Measurements from ENCODE around the gene CARD18. TPM values are rescaled to one million over a fixed set of nuclear protein-coding genes. Genes with fewer than 3 reads are reported as not detected.

Gene CARD18
- total RNA-seq, 1 experiment from 2014 or later, result not detected

GRCh38 chr11:105177658-105178057, 38.1 kb upstream of the CARD18 start:
- Histone ChIP-seq H2BK20ac (ENCODE audit: low read depth, low read length, poor library complexity, severe bottlenecking) (no peak overlapping the region), H4K8ac (replicated peaks; ENCODE audit: insufficient read length, low read depth, low read length) (no peak overlapping the region), H3K79me1 (ENCODE audit: insufficient read depth, low read depth, low read length, poor library complexity, severe bottlenecking) (no peaks in the 10 kb centered on the region), H2BK120ac (ENCODE audit: low read depth, low read length, poor library complexity, severe bottlenecking) (no peak overlapping the region), H4K20me1 (ENCODE audit: control insufficient read depth, insufficient read depth, insufficient read length) (no peaks in the 10 kb centered on the region), H4K91ac (ENCODE audit: insufficient read length, low read depth, low read length) (no peak overlapping the region), H3K23me2 (ENCODE audit: insufficient read length, low read depth, low read length, poor library complexity, severe bottlenecking) (no peaks in the 10 kb centered on the region), H3K18ac (ENCODE audit: insufficient read length, low read depth, low read length) (no peak overlapping the region), H2BK5ac (ENCODE audit: insufficient read length, low read length) (no peak overlapping the region), H3K27ac (ENCODE audit: insufficient read length, low read depth, low read length) (no peak overlapping the region), H3K14ac (ENCODE audit: insufficient read depth, low read length) (no peak overlapping the region), H3K27me3 (ENCODE audit: insufficient read depth, low read length) (no peaks in the 10 kb centered on the region), H2AFZ (ENCODE audit: low read length) (no peak overlapping the region), H3T11ph (ENCODE audit: low read length) (no peak overlapping the region), H3K9me3 (ENCODE audit: control insufficient read depth, low read depth, low read length) (no peaks in the 10 kb centered on the region), H3K4me2 (ENCODE audit: insufficient read depth, insufficient read length, low read length) (no peak overlapping the region), H4K5ac (ENCODE audit: insufficient read length, low read depth, low read length) (no peak overlapping the region), H3K56ac (ENCODE audit: insufficient read length, low read depth, low read length) (no peak overlapping the region), H3K4ac (ENCODE audit: low read depth, low read length) (no peak overlapping the region), H2AK5ac (ENCODE audit: insufficient read length, low read length) (no peak overlapping the region), H3K9ac (ENCODE audit: extremely low read depth, insufficient read length, low read length) (no peak overlapping the region), H2BK15ac (ENCODE audit: low read depth, low read length) (no peak overlapping the region), H3K23ac (ENCODE audit: insufficient read length, low read depth, low read length) (no peak overlapping the region), H3K79me2 (ENCODE audit: insufficient read depth, low read length) (no peaks in the 10 kb centered on the region), H2BK12ac (ENCODE audit: insufficient read length, low read depth, low read length) (no peak overlapping the region), H3K4me1 (ENCODE audit: insufficient read depth, low read length) (no peaks in the 10 kb centered on the region)
- Mint-ChIP-seq H3K9me3 (no peaks in the 10 kb centered on the region; a peak in 1 of 5 replicates), H3K4me1 (no peaks in the 10 kb centered on the region), H3K36me3 (ENCODE audit: insufficient read depth in 1 of 3, low read depth in 3 of 3) (no peaks in the 10 kb centered on the region), H3K27ac (no peak overlapping the region), H3K4me3 (no peak overlapping the region), H3K27me3 (ENCODE audit: low read depth) (no peaks in the 10 kb centered on the region)
- no peak for TF ChIP-seq CTCF (conservative IDR thresholded peaks at IDR 0.05)
- DNase-seq, result no peak

Measured in H9 (cell line).